Islet of Langerhans (tissue), 1 donor: Measurements from ENCODE around the gene DGKA.
A peak's percentile ranks its signal among the peaks of the same experiment; 100 is the strongest.
"Not testable (repeated sequence)": the region's sequence is repeated elsewhere in the genome, so short reads cannot be mapped to it uniquely, and the experiment has no call there.

Experiments
- FAIRE-seq: peaks from one replicate; lab custom pipeline; 2011; peaks lifted over from hg19 to GRCh38; lab: Jason Lieb, UNC

The DGKA gene

GRCh38 chr12:55969356-55969755 is 38.4 kb downstream of the DGKA start:
- no peak for FAIRE-seq

DNA sequence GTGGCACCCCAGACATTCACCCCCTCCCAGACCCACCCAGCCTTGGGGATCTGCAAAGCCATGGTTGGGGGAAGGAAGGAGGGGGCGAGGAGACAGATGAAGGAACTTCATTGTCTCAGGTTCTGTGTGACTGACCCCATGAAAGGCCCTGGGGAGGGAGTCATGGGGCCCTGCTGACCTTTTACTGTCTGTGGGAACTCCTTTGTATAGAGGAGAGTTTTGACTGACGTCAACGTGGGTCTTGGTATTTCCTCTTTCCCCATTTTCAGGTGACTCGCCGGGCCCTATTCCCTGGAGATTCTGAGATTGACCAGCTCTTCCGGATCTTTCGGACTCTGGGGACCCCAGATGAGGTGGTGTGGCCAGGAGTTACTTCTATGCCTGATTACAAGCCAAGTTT is 39.8 kb downstream of the DGKA start:
- no peak for FAIRE-seq

DNA sequence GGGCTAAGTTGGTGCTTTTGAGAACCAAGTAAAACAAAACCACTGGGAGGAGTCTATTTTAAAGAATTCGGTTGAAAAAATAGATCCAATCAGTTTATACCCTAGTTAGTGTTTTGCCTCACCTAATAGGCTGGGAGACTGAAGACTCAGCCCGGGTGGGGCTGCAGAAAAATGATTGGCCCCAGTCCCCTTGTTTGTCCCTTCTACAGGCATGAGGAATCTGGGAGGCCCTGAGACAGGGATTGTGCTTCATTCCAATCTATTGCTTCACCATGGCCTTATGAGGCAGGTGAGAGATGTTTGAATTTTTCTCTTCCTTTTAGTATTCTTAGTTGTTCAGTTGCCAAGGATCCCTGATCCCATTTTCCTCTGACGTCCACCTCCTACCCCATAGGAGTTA is 41.1 kb downstream of the DGKA start:
- FAIRE-seq = no peak

DNA sequence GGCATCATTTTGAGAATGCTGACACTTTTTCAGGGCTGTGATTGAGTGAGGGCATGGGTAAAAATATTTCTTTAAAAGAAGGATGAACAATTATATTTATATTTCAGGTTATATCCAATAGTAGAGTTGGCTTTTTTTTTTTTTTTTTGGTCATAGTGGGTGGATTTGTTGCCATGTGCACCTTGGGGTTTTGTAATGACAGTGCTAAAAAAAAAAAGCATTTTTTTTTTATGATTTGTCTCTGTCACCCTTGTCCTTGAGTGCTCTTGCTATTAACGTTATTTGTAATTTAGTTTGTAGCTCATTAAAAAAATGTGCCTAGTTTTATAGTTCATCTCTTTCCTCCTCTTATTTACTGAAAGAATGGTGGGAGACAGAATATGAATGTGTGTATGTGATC is 41.5 kb downstream of the DGKA start:
- FAIRE-seq = no peak

DNA sequence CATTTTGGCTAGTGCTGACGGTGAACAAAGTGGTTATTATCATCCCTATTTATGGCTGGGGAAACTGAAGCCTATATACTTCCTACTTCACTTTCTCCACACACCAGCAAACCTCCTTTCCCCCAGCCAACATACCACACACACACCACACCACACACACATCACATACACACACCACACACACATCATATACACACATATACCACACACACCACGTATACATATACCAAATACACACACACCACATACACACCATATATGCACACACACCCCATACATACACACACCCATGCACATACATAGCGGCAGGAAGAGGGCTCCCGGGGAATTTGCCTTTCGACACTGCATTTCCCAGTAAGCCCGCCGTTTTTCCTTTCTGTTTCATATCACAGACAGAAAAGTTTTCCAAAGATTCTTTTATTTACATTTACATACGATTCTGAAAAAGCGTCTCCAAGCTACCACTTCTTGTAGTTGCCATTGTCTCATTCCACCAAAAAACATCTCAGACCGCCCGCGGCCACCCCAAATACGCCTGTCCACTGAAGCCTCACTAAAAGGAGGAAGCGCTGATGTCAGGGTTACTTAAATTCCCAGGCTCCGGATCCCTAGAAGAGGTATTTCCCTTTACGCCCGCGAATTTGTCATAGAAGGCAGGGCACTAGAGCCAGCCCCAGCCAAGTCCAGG is 42.1 kb downstream of the DGKA start:
- FAIRE-seq = no peak

GRCh38 chr12:55973599-55974307 is 42.8 kb downstream of the DGKA start, which contains the start of gene RAB5B:
Gene RAB5B, plus strand, starts transcription at chr12:55974078. Its CDS starts 12,883 bp downstream, at chr12:55986961.
- FAIRE-seq = peak; percentile 97

- FAIRE-seq = no peak
Observed at GRCh38 chr12:55974308-55974730, 43.4 kb downstream of the DGKA start.

- FAIRE-seq = no peak
Observed at GRCh38 chr12:55978393-55978792, 47.4 kb downstream of the DGKA start.

DNA sequence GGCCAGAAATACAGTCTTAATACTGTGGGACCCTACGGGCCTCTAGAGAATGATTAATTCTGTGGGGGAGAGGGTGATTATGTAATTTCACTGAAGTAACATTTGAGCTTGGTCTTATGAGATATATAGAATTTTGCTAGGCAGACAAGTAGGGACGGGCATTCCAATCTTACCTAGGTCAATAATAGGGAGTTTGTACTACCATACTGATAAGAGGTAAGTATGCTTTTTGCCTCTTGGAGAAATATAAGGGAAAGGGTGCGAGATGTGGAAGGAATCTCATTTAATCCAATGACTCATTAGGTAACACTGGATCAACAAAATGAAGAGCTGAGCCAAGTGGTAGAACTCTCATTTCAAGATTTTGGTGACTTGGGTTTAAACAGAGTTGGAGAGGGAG is 48.1 kb downstream of the DGKA start:
- no peak for FAIRE-seq

DNA sequence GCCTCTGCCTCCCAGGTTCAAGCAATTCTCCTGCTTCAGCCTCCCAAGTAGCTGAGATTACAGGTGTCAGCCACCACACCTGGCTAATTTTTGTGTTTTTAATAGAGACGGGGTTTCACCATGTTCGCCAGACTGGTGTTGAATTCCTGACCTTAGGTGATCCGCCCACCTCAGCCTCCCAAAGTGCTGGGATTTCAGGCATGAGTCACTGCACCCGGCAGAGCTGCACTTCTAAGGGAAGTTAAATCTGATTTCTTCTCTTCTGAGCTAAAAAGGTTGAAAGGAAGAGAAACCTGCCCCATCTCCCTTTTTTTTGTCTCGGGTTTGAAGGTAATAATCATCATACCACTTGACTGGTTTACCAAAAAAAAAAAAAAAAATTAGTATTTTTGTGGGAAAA is 50.9 kb downstream of the DGKA start:
- not testable (repeated sequence) for FAIRE-seq

GRCh38 chr12:55982319-55982936 is 51.5 kb downstream of the DGKA start:
- FAIRE-seq = no peak

GRCh38 chr12:55983232-55983842 is 52.4 kb downstream of the DGKA start:
- FAIRE-seq = no peak

GRCh38 chr12:55984861-55985260 is 53.9 kb downstream of the DGKA start:
- FAIRE-seq = no peak

DNA sequence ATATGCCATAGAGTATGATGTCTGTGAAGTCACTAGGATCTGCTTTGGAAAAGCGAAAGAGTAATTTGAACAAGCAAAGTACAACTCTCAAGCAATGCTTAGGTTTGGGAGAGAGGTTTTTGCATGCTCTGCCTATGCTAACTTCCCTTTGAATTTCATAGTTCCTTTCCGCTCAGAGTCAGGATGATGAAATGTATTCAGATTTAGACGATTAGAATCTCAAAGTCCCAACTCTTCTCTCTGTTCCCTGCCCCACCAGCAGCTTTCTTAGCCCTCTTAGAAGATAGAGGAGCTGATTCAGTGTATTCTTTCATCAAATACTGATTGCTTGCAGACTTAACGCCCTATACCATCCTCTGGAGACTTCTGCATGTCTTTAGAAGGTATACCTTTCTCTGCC is 54.4 kb downstream of the DGKA start:
- FAIRE-seq = no peak

DNA sequence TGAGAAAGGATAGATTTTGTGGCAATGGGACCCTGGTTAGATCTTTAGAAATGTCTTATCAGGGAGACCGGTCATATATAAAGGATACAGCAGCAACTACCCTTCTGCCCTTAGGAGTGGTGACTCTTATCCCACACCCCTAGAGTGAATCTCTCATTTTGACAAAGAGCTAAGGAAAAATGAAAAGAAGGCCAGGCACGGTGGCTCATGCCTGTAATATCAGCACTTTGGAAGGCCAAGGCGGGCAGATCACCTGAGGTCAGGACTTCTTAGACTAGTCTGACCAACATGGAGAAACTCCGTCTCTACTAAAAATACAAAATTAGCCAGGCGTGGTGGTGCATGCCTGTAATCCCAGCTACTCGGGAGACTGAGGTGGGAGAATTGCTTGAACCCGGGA is 55.0 kb downstream of the DGKA start:
- FAIRE-seq = not testable (repeated sequence)

DNA sequence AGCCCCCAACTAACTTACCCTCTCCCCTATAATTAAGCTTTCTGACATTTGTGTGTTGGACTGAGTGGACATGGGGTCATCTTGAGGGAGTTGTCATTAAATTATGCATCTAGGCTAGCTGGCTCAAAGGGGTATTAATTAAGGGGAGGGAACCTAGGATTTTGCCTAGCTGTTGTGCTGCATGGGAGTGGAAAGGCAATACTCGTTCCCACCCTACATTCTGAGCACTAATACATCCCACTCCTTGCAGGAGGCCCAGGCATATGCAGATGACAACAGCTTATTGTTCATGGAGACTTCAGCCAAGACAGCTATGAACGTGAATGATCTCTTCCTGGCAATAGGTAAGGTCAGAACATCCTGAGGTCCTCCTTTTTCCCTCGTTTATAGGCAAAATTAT is 60.1 kb downstream of the DGKA start:
- no peak for FAIRE-seq

- no peak for FAIRE-seq
Observed at GRCh38 chr12:55993230-55993853, 62.4 kb downstream of the DGKA start.

DNA sequence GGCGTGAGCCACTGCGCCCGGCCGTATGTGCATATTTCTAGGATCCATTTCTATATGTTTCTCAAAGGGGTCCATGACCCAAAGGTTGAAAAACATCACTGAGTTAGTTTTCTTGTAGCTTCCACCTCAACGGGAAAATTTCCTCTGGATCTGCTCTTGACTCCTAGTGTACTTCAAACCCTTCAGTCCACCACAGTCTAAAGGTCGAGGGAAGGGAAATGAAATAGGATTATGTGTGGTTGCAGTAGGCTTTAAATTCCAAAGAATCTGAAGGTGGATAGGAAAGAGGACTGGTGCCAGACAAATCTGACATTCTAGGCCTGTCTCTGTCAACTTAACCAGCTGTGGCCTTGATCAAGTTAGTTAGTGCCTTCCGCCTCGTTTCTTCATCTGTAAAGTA is 64.4 kb downstream of the DGKA start:
- no peak for FAIRE-seq

GRCh38 chr12:55996201-55996714 is 65.3 kb downstream of the DGKA start:
- FAIRE-seq = peak; percentile 92

- FAIRE-seq = peak; percentile 61
Observed at GRCh38 chr12:55996715-55997534, 66.0 kb downstream of the DGKA start, which contains the start of gene SUOX. Gene SUOX, plus strand, starts transcription at chr12:55997276. Its CDS starts 4,946 bp downstream, at chr12:56002222.

- FAIRE-seq = no peak
Observed at GRCh38 chr12:55997535-55997859, 66.5 kb downstream of the DGKA start.
